Smooth muscle cell (in vitro differentiated cells): ENCODE measurements around the gene TRAPPC10. TPM values are rescaled to one million over a fixed set of nuclear protein-coding genes. Genes with fewer than 3 reads are reported as not detected.

Experiments used
- DNase-seq: peaks from one replicate; lab custom pipeline; 2025; ENCODE audit not compliant: unreplicated experiment; lab: John Stamatoyannopoulos, UW
- H2AFZ ChIP-seq: fragments of 200-600 bp; sonication (generic); 2 replicates; pipeline ENCODE4 v1.6.0; 2016; ENCODE audit warnings: antibody characterized with exemption, low read depth, mild to moderate bottlenecking
- H3F3A ChIP-seq: fragments of 200-600 bp; sonication (generic); 2 replicates; pipeline ENCODE4 v1.6.0; 2017; ENCODE audit warnings: antibody characterized with exemption, low read depth
- H3K27ac ChIP-seq: fragments of 200-600 bp; sonication (generic); 2 replicates; pipeline ENCODE4 v1.5.1; 2016; ENCODE audit warnings: low read depth, mild to moderate bottlenecking
- H3K27me3 ChIP-seq: fragments of 200-600 bp; sonication (generic); 2 replicates; pipeline ENCODE4 v1.6.1; 2016; ENCODE audit warnings: low read depth, mild to moderate bottlenecking
- H3K36me3 ChIP-seq: fragments of 200-600 bp; sonication (generic); 2 replicates; pipeline ENCODE4 v1.5.1; 2016; ENCODE audit warnings: low read depth
- H3K4me1 ChIP-seq: fragments of 200-600 bp; sonication (generic); 2 replicates; pipeline ENCODE4 v1.5.1; 2016; ENCODE audit warnings: low read depth
- H3K4me2 ChIP-seq: fragments of 200-600 bp; sonication (generic); 2 replicates; pipeline ENCODE4 v1.6.0; 2016; ENCODE audit warnings: mild to moderate bottlenecking
- H3K4me3 ChIP-seq: fragments of 200-600 bp; sonication (generic); 2 replicates; pipeline ENCODE4 v1.5.1; 2016; ENCODE audit warnings: mild to moderate bottlenecking
- H3K79me2 ChIP-seq: fragments of 200-600 bp; sonication (generic); 2 replicates; pipeline ENCODE4 v1.6.0; 2016; ENCODE audit warnings: low read depth, mild to moderate bottlenecking
- H3K9ac ChIP-seq: fragments of 200-600 bp; sonication (generic); 2 replicates; pipeline ENCODE4 v1.6.0; 2016; ENCODE audit warnings: low read depth
- H3K9me3 ChIP-seq: fragments of 200-600 bp; sonication (generic); replicated peaks from 2 replicates; pipeline ENCODE4 v1.5.1; 2016; ENCODE audit warnings: low read depth
- H4K20me1 ChIP-seq: fragments of 200-600 bp; sonication (generic); 2 replicates; pipeline ENCODE4 v1.6.0; 2016; ENCODE audit warnings: low read depth
- WGBS: methylation state at CpG from one replicate; pipeline ENCODE4 v1.1.7; 2016; ENCODE audit warnings: low lambda C conversion rate; 5-methylcytosine and 5-hydroxymethylcytosine counted together
- polyA plus RNA-seq: library from polyadenylated mRNA; unstranded; fragments of >200 nt; fragmentation: Nextera tagmentation; extraction: Ambion mirVana; gene quantifications from 2 replicates; pipeline ENCODE4 v1.2.1, GENCODE V29; 2016
- total RNA-seq: library from RNA; depleted of rRNA; stranded (reverse); fragments of >200 nt; gene quantifications from 2 replicates; pipeline ENCODE4 v1.2.3, GENCODE V29; 2014
- TF ChIP-seq, protein P1 (sequence below): fragments of 200-600 bp; sonication (generic); IDR thresholded peaks from 2 replicates; pipeline ENCODE4 v1.5.1; 2017; ENCODE audit warnings: borderline replicate concordance, mild to moderate bottlenecking, antibody characterized with exemption; ENCODE audit not compliant: insufficient read depth, poor library complexity, severe bottlenecking

The TRAPPC10 gene
- total and polyA plus RNA-seq, 2 experiments from 2014 or later: 7.9 to 16.9 TPM

DNA sequence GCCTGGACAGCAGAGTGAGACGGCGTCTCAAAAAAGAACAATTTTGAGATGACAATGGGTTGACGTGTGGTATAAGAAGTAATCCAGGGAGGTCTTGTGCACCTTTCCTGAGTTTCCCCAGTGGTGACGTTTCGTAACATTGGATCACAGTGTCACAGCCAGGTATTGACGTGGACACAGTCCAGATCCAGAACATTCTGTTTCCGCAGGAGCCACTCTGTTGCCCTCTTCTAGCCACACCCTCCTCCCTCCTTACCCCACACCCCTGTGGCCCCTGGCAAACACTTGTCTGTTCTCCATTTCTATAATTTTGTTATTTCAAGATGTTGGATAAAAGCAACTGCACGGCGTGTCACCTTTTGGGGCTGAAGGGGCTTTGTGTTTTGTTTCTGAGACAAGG, 6.5 kb upstream of the TRAPPC10 start:
- TF ChIP-seq, protein P1, sequence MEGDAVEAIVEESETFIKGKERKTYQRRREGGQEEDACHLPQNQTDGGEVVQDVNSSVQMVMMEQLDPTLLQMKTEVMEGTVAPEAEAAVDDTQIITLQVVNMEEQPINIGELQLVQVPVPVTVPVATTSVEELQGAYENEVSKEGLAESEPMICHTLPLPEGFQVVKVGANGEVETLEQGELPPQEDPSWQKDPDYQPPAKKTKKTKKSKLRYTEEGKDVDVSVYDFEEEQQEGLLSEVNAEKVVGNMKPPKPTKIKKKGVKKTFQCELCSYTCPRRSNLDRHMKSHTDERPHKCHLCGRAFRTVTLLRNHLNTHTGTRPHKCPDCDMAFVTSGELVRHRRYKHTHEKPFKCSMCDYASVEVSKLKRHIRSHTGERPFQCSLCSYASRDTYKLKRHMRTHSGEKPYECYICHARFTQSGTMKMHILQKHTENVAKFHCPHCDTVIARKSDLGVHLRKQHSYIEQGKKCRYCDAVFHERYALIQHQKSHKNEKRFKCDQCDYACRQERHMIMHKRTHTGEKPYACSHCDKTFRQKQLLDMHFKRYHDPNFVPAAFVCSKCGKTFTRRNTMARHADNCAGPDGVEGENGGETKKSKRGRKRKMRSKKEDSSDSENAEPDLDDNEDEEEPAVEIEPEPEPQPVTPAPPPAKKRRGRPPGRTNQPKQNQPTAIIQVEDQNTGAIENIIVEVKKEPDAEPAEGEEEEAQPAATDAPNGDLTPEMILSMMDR: no peak

DNA sequence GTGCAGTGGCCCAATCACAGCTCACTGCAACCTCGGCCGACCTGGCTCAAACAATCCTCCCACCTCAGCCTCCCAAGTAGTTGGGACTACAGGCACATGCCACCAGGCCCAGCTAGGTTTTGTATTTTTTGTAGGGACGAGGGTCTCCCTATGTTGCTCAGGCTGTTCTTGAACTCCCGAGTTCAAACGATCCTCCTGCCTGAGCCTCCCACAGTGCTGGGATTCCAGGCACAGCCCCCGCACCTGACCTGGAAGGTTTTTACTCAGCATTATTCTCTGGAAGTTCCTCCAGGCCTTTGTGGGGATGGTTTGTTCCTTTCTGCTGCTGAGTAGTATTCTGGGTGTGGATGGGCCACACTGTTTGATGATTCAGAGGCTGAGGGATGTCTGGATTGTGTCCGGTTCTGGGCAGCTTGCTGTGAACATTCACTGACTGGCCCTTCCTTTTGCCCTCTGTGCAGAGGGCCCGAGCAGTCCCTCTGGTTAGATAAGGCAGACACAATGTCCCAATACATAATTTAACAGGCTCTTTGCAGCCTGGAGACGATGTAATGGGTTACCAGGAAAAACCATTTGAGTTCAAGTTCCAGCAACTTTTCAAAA, 6.0 kb upstream of the TRAPPC10 start:
- H3K4me3 ChIP-seq: peak overlapping the region; percentile 4
- DNase-seq: no peak
- no peaks in the 10 kb centered on the region for H4K20me1 ChIP-seq
- H3F3A ChIP-seq: peaks cover 26% of the 10 kb centered on the region
- no peaks in the 10 kb centered on the region for H3K79me2 ChIP-seq
- no peak overlapping the region for H2AFZ ChIP-seq
- H3K4me1 ChIP-seq: peaks cover 11% of the 10 kb centered on the region
- peak overlapping the region; percentile 88 for H3K27ac ChIP-seq
- H3K9me3 ChIP-seq: no peaks in the 10 kb centered on the region
- H3K36me3 ChIP-seq: no peaks in the 10 kb centered on the region
- no peak overlapping the region for H3K9ac ChIP-seq
- no peaks in the 10 kb centered on the region for H3K27me3 ChIP-seq
- TF ChIP-seq, protein P1: no peak
- WGBS: 20% methylated on average over 9 of the region's 9 CpGs
- peak overlapping the region; percentile 75 for H3K4me2 ChIP-seq

More for the DNA sequence above, 6.5 kb upstream of the TRAPPC10 start:
- peaks cover 6% of the 10 kb centered on the region for H3K4me1 ChIP-seq
- H3F3A ChIP-seq: peaks cover 23% of the 10 kb centered on the region
- no peaks in the 10 kb centered on the region for H4K20me1 ChIP-seq
- no peak overlapping the region for H2AFZ ChIP-seq
- no peak overlapping the region for H3K4me3 ChIP-seq
- H3K9ac ChIP-seq: no peak overlapping the region
- H3K79me2 ChIP-seq: no peaks in the 10 kb centered on the region
- no peaks in the 10 kb centered on the region for H3K36me3 ChIP-seq
- peak overlapping the region; percentile 88 for H3K27ac ChIP-seq
- H3K9me3 ChIP-seq: no peaks in the 10 kb centered on the region
- no peaks in the 10 kb centered on the region for H3K27me3 ChIP-seq
- no peak for DNase-seq
- 88% methylated on average over 9 of the region's 9 CpGs for WGBS
- H3K4me2 ChIP-seq: peak overlapping the region; percentile 37

DNA sequence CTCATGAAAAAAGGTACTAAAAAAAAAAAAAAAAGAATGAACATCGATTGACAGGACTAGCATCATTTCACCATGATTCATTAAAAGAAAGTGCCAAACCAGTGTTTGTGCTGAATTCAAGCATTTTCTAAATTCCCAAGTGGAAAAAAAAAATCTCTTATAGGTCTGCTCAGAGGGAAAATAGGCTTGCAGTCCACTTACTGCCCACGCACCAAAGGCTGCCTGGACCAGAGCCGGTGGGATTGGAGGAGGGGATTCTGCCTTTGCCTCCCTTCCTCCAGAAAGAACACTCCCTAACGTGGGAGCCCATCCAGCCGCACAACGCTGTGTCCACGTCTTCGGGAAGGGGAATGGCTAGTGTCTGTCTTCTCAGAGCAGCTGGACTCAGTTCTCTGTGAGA, 5.5 kb upstream of the TRAPPC10 start:
- H3K4me2 ChIP-seq: peak overlapping the region; percentile 75
- no peaks in the 10 kb centered on the region for H3K27me3 ChIP-seq
- WGBS: 14% methylated on average over 8 of the region's 8 CpGs
- H3F3A ChIP-seq: peaks cover 28% of the 10 kb centered on the region
- TF ChIP-seq, protein P1: no peak
- no peaks in the 10 kb centered on the region for H3K9me3 ChIP-seq
- no peaks in the 10 kb centered on the region for H3K79me2 ChIP-seq
- peak overlapping the region; percentile 45 for H2AFZ ChIP-seq
- peaks cover 14% of the 10 kb centered on the region for H3K4me1 ChIP-seq
- H3K27ac ChIP-seq: peak overlapping the region; percentile 88
- H3K36me3 ChIP-seq: no peaks in the 10 kb centered on the region
- peak overlapping the region; percentile 4 for H3K4me3 ChIP-seq
- no peaks in the 10 kb centered on the region for H4K20me1 ChIP-seq
- DNase-seq: no peak
- no peak overlapping the region for H3K9ac ChIP-seq

DNA sequence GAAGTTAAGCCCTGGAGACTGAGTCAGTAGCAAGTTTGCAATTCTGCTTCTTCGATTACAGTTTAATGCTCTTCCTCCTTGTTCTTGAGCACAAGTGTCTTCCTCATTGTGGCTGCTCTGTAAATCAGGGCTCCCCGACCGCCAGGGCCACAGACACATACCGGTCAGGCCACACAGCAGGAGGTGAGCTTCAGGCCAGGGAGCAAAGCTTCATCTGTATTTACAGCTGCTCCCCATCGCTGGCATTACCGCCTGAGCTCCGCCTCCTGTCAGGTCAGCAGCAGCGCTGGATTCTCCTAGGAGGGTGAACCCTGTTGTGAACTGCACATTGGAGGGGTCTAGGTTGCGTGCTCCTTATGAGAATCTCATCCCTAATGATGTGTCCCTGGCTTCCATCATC, 1.7 kb upstream of the TRAPPC10 start:
- H4K20me1 ChIP-seq: peaks cover 26% of the 10 kb centered on the region
- H3K36me3 ChIP-seq: no peaks in the 10 kb centered on the region
- no peak overlapping the region for H3K4me2 ChIP-seq
- DNase-seq: no peak
- H2AFZ ChIP-seq: no peak overlapping the region
- 66% methylated on average over 9 of the region's 9 CpGs for WGBS
- H3F3A ChIP-seq: peaks cover 26% of the 10 kb centered on the region
- H3K27me3 ChIP-seq: no peaks in the 10 kb centered on the region
- peaks cover 32% of the 10 kb centered on the region for H3K79me2 ChIP-seq
- TF ChIP-seq, protein P1: no peak
- no peaks in the 10 kb centered on the region for H3K9me3 ChIP-seq
- no peak overlapping the region for H3K27ac ChIP-seq
- peaks cover 18% of the 10 kb centered on the region for H3K4me1 ChIP-seq
- no peak overlapping the region for H3K9ac ChIP-seq
- no peak overlapping the region for H3K4me3 ChIP-seq
